HUES48 (cell line): ENCODE results near the gene UGT8.
A peak's percentile ranks its signal among the peaks of the same experiment; 100 is the strongest.
"Not testable (repeated sequence)": the region's sequence is repeated elsewhere in the genome, so short reads cannot be mapped to it uniquely, and the experiment has no call there.

ENCODE experiments used
- H3K27ac ChIP-seq: one replicate; pipeline ENCODE4 v1.7.0; 2013; ENCODE audit warnings: low read depth, low read length, inconsistent platforms
- H3K27me3 ChIP-seq: 2 replicates; pipeline ENCODE4 v1.6.1; 2013; ENCODE audit warnings: mild to moderate bottlenecking, low read length; ENCODE audit not compliant: control insufficient read depth, insufficient read depth
- H3K36me3 ChIP-seq: 2 replicates; pipeline ENCODE4 v1.6.1; 2013; ENCODE audit warnings: low read length; ENCODE audit not compliant: control insufficient read depth, insufficient read depth
- H3K4me1 ChIP-seq: 2 replicates; pipeline ENCODE4 v1.6.1; 2013; ENCODE audit warnings: mild to moderate bottlenecking, low read length; ENCODE audit not compliant: control insufficient read depth, insufficient read depth
- H3K4me3 ChIP-seq: 2 replicates; pipeline ENCODE4 v1.5.1; 2013; ENCODE audit warnings: mild to moderate bottlenecking, low read depth, low read length
- H3K9ac ChIP-seq: 2 replicates; pipeline ENCODE4 v1.6.1; 2013; ENCODE audit warnings: mild to moderate bottlenecking, low read depth, low read length, moderate library complexity
- H3K9me3 ChIP-seq: 2 replicates; pipeline ENCODE4 v1.6.1; 2013; ENCODE audit warnings: low read length; ENCODE audit not compliant: control insufficient read depth, insufficient read depth

UGT8 gene

GRCh38 chr4:114598191-114599121 lies at the start of gene UGT8:
UGT8 (plus strand) TSS chr4:114598807; CDS start chr4:114622881, 24,074 bp downstream.
- Histone ChIP-seq H3K9ac (peak within 1 kb of the TSS; percentile 50), H3K4me3 (peak within 1 kb of the TSS; percentile 86), H3K36me3 (no peaks in the 10 kb centered on the region), H3K27me3 (peaks cover 5% of the 10 kb centered on the region; the same call in 1 of the 2 replicates), H3K9me3 (peaks cover 20% of the 10 kb centered on the region), H3K4me1 (peaks cover 19% of the 10 kb centered on the region), H3K27ac (peak within 1 kb of the TSS; percentile 30)

- Histone ChIP-seq H3K9me3 (peaks cover 35% of the 10 kb centered on the region), H3K27ac (no peak overlapping the region), H3K4me3 (no peak overlapping the region), H3K36me3 (no peaks in the 10 kb centered on the region; the same call in 1 of the 2 replicates), H3K9ac (no peak overlapping the region), H3K4me1 (no peaks in the 10 kb centered on the region), H3K27me3 (no peaks in the 10 kb centered on the region)
Observed at GRCh38 chr4:114549638-114550037, 49.0 kb upstream of the UGT8 start.

GRCh38 chr4:114558446-114559020 lies 40.1 kb upstream of the UGT8 start:
- H3K4me1 ChIP-seq: peaks cover 21% of the 10 kb centered on the region
- no peak overlapping the region for H3K4me3 ChIP-seq
- no peaks in the 10 kb centered on the region; the same call in 1 of the 2 replicates for H3K36me3 ChIP-seq
- H3K9me3 ChIP-seq: peaks cover 73% of the 10 kb centered on the region
- H3K9ac ChIP-seq: no peak overlapping the region
- H3K27me3 ChIP-seq: no peaks in the 10 kb centered on the region
- no peak overlapping the region for H3K27ac ChIP-seq

- Histone ChIP-seq H3K36me3 (no peaks in the 10 kb centered on the region; the same call in 1 of the 2 replicates), H3K9ac (no peak overlapping the region), H3K27ac (peak overlapping the region; percentile 85), H3K4me3 (no peak overlapping the region), H3K27me3 (no peaks in the 10 kb centered on the region), H3K4me1 (peaks cover 35% of the 10 kb centered on the region), H3K9me3 (peaks cover 48% of the 10 kb centered on the region)
Observed at GRCh38 chr4:114561590-114561989, 37.0 kb upstream of the UGT8 start.

GRCh38 chr4:114562176-114562904 lies 36.3 kb upstream of the UGT8 start:
- H3K4me3 ChIP-seq: peak overlapping the region; percentile 30
- H3K9me3 ChIP-seq: peaks cover 41% of the 10 kb centered on the region
- peaks cover 35% of the 10 kb centered on the region for H3K4me1 ChIP-seq
- H3K27me3 ChIP-seq: no peaks in the 10 kb centered on the region
- H3K36me3 ChIP-seq: no peaks in the 10 kb centered on the region; the same call in 1 of the 2 replicates
- no peak overlapping the region for H3K9ac ChIP-seq
- H3K27ac ChIP-seq: peak overlapping the region; percentile 85

GRCh38 chr4:114563536-114564315 lies 34.9 kb upstream of the UGT8 start:
- Histone ChIP-seq H3K9ac (no peak overlapping the region), H3K36me3 (no peaks in the 10 kb centered on the region; the same call in 1 of the 2 replicates), H3K9me3 (peaks cover 27% of the 10 kb centered on the region), H3K4me1 (peaks cover 35% of the 10 kb centered on the region), H3K27me3 (no peaks in the 10 kb centered on the region), H3K27ac (peak overlapping the region; percentile 69), H3K4me3 (no peak overlapping the region)

GRCh38 chr4:114577386-114577785 lies 21.2 kb upstream of the UGT8 start:
- no peak overlapping the region for H3K4me3 ChIP-seq
- H3K4me1 ChIP-seq: no peaks in the 10 kb centered on the region
- H3K9me3 ChIP-seq: peaks cover 58% of the 10 kb centered on the region
- H3K36me3 ChIP-seq: 0 out of 2 replicates have a peak, but pooled peaks cover 3% of the 10 kb centered on the region
- H3K27me3 ChIP-seq: no peaks in the 10 kb centered on the region
- no peak overlapping the region for H3K27ac ChIP-seq
- no peak overlapping the region for H3K9ac ChIP-seq

- no peaks in the 10 kb centered on the region for H3K4me1 ChIP-seq
- H3K36me3 ChIP-seq: 0 out of 2 replicates have a peak, but pooled peaks cover 3% of the 10 kb centered on the region
- H3K27ac ChIP-seq: no peak overlapping the region
- H3K4me3 ChIP-seq: no peak overlapping the region
- H3K9me3 ChIP-seq: peaks cover 56% of the 10 kb centered on the region
- no peaks in the 10 kb centered on the region for H3K27me3 ChIP-seq
- H3K9ac ChIP-seq: no peak overlapping the region
Observed at GRCh38 chr4:114582621-114583020, 16.0 kb upstream of the UGT8 start.

GRCh38 chr4:114588305-114588704 lies 10.3 kb upstream of the UGT8 start:
- no peak overlapping the region for H3K27ac ChIP-seq
- H3K4me3 ChIP-seq: no peak overlapping the region
- no peak overlapping the region for H3K9ac ChIP-seq
- H3K9me3 ChIP-seq: peaks cover 4% of the 10 kb centered on the region
- H3K36me3 ChIP-seq: peaks cover 3% of the 10 kb centered on the region; the same call in 1 of the 2 replicates
- H3K27me3 ChIP-seq: no peaks in the 10 kb centered on the region
- H3K4me1 ChIP-seq: no peaks in the 10 kb centered on the region

GRCh38 chr4:114590360-114590759 lies 8.2 kb upstream of the UGT8 start:
- H3K4me1 ChIP-seq, H3K27ac ChIP-seq, H3K9ac ChIP-seq, H3K4me3 ChIP-seq, H3K36me3 ChIP-seq, H3K27me3 ChIP-seq: not testable (repeated sequence)
- peaks cover 11% of the 10 kb centered on the region for H3K9me3 ChIP-seq
